CD4-positive, alpha-beta T cell (primary cell): ENCODE results near the gene MCM8. TPM values are rescaled to one million over a fixed set of nuclear protein-coding genes. Genes with fewer than 3 reads are reported as not detected.

Experiments
- ATAC-seq: fragments of 200-7000 bp; cut with Tn5 transposase; one replicate; pipeline ENCODE4 v1.10.0; 2022; ENCODE audit warnings: mild to moderate bottlenecking; ENCODE audit not compliant: poor library complexity
- CTCF ChIA-PET: fragments of 350-600 bp; sonication (Branson Sonifier 250); formaldehyde crosslinking; loops from one replicate; lab custom pipeline; 2021; ENCODE audit warnings: antibody characterized with exemption, inconsistent platforms; lab: Charles Lee
- POLR2A ChIA-PET: fragments of 350-600 bp; sonication (Branson Sonifier 250); formaldehyde crosslinking; loops from one replicate; lab custom pipeline; 2021; ENCODE audit warnings: antibody characterized with exemption, inconsistent platforms; lab: Charles Lee
- DNase-seq, 14 experiments: peaks; one replicate each; pipeline ENCODE4 v3.0.0-alpha.2; 2013 to 2020; ENCODE audit warnings: mixed read lengths in 2 of 14
- H3K27ac ChIP-seq, 2 donors: one replicate each; pipeline versions ENCODE4 v1.5.1 to v1.7.0; 2013; ENCODE audit warnings: low read length in 2 of 2, low read depth in 1 of 2, mild to moderate bottlenecking in 1 of 2
- H3K27me3 ChIP-seq, 2 experiments: 1 replicate in 1 of 2; 2 replicates in 1 of 2; pipeline versions ENCODE4 v1.6.1 to v1.7.0; 2013; ENCODE audit warnings: low read length in 2 of 2, control low read depth in 1 of 2, mild to moderate bottlenecking in 1 of 2, moderate library complexity in 1 of 2; ENCODE audit not compliant: insufficient read depth in 2 of 2, control insufficient read depth in 1 of 2
- H3K36me3 ChIP-seq: one replicate; pipeline ENCODE4 v1.6.1; 2013; ENCODE audit warnings: low read length, control low read depth; ENCODE audit not compliant: insufficient read depth
- H3K4me1 ChIP-seq: one replicate; pipeline ENCODE4 v1.6.1; 2013; ENCODE audit warnings: low read length, control low read depth; ENCODE audit not compliant: insufficient read depth
- H3K4me3 ChIP-seq: one replicate; pipeline ENCODE4 v1.5.1; 2013; ENCODE audit warnings: mild to moderate bottlenecking, low read length, moderate library complexity
- H3K9me3 ChIP-seq, 2 experiments: 1 replicate in 1 of 2; 2 replicates in 1 of 2; pipeline versions ENCODE4 v1.6.1 to v1.7.0; 2013; ENCODE audit warnings: low read length in 2 of 2, mild to moderate bottlenecking in 2 of 2, control low read depth in 1 of 2, moderate library complexity in 1 of 2; ENCODE audit not compliant: control insufficient read depth in 1 of 2, insufficient read depth in 1 of 2
- H3K27ac Mint-ChIP-seq: one replicate; pipeline ENCODE4 v1.8.0; 2020; ENCODE audit warnings: mixed read lengths
- H3K27me3 Mint-ChIP-seq: one replicate; pipeline ENCODE4 v1.8.0; 2021; ENCODE audit warnings: mixed read lengths
- H3K36me3 Mint-ChIP-seq: one replicate; pipeline ENCODE4 v1.8.0; 2021; ENCODE audit warnings: low read depth, mixed read lengths
- H3K4me1 Mint-ChIP-seq: one replicate; pipeline ENCODE4 v1.8.0; 2021; ENCODE audit warnings: low read depth, mixed read lengths
- H3K4me3 Mint-ChIP-seq: one replicate; pipeline ENCODE4 v1.8.0; 2020; ENCODE audit warnings: mild to moderate bottlenecking, mixed read lengths
- H3K9me3 Mint-ChIP-seq: one replicate; pipeline ENCODE4 v1.8.0; 2020; ENCODE audit warnings: mixed read lengths
- intact Hi-C, 2 experiments: fragments of 100-400 bp; cut with DNase I in 1 of 2; cut with micrococcal nuclease in 1 of 2; formaldehyde crosslinking; loops; one replicate each; pipeline versions ENCODE4 v1.15.1 to v1.9.0; 2023 to 2025; cut with DNase I, micrococcal nuclease
- total RNA-seq, 174 experiments: library from RNA in 2 of 174; stranded (reverse) in 2 of 174; gene quantifications; one replicate each; pipeline ENCODE4 v1.2.3 and lab custom pipeline; 2021 to 2026
- TF ChIP-seq, protein P1 (sequence below): fragments of 200-600 bp; IDR thresholded peaks from one replicate; pipeline ENCODE4 v1.8.0; 2022; ENCODE audit warnings: antibody characterized with exemption, mild to moderate bottlenecking

The MCM8 gene
- total RNA-seq, 2 experiments from 2014 or later: 1.4 to 1.7 TPM

DNA sequence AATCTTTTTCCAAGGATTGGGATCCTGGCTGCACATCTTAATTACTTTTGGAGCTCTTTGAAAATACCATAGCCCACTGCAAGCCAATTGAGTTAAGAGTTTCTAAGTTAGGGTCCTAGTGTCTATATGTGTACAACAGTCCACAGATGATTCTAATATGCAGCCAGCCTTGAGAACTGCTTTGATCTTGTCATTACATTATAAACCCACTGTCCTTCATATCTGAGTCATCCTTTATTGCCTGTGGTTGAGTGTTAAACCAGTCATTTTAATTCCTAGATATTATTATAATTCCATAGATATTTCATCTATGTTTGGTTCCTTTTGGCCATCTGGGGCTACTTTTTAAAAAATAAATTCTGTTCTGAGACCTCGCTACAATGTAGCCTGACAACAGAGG is 24.1 kb downstream of the MCM8 start:
- no peaks in the 10 kb centered on the region for H3K27me3 ChIP-seq
- intact Hi-C loops: no loop called here
- no peak for ATAC-seq
- Mint-ChIP-seq H3K9me3 (no peaks in the 10 kb centered on the region), H3K27ac (no peak overlapping the region), H3K4me3 (no peak overlapping the region), H3K27me3 (no peaks in the 10 kb centered on the region), H3K4me1 (no peaks in the 10 kb centered on the region), H3K36me3 (peaks cover 49% of the 10 kb centered on the region)
- no peak for DNase-seq
- H3K4me1 ChIP-seq: no peaks in the 10 kb centered on the region
- no peak overlapping the region for H3K4me3 ChIP-seq
- TF ChIP-seq, protein P1, sequence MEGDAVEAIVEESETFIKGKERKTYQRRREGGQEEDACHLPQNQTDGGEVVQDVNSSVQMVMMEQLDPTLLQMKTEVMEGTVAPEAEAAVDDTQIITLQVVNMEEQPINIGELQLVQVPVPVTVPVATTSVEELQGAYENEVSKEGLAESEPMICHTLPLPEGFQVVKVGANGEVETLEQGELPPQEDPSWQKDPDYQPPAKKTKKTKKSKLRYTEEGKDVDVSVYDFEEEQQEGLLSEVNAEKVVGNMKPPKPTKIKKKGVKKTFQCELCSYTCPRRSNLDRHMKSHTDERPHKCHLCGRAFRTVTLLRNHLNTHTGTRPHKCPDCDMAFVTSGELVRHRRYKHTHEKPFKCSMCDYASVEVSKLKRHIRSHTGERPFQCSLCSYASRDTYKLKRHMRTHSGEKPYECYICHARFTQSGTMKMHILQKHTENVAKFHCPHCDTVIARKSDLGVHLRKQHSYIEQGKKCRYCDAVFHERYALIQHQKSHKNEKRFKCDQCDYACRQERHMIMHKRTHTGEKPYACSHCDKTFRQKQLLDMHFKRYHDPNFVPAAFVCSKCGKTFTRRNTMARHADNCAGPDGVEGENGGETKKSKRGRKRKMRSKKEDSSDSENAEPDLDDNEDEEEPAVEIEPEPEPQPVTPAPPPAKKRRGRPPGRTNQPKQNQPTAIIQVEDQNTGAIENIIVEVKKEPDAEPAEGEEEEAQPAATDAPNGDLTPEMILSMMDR: no peak
- POLR2A ChIA-PET: no interaction called here
- no peak overlapping the region for H3K27ac ChIP-seq
- no peaks in the 10 kb centered on the region for H3K9me3 ChIP-seq
- CTCF ChIA-PET: no interaction called here
- peaks cover 13% of the 10 kb centered on the region for H3K36me3 ChIP-seq

DNA sequence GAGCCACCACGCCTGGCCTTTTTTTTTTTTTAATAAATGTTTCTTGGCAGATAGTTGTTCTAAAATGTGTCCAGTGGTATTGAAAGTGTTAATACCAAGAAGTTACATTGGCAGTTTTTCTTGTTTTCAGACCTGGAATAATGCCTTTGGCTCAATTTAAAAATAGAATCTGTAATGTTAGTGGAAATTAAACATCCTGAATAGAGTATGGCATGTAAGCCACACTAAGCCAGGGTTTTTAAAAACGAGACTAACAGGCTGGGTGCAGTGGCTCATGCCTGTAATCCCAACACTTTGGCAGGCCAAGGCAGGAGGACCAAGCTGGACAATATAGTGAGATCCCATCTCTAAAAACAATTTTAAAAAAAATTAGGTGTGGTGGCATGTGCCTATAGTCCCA is 25.3 kb downstream of the MCM8 start:
- ATAC-seq: no peak
- no peaks in the 10 kb centered on the region for H3K27me3 Mint-ChIP-seq
- no peaks in the 10 kb centered on the region for H3K4me1 Mint-ChIP-seq
- no peak overlapping the region for H3K4me3 Mint-ChIP-seq
- POLR2A ChIA-PET: no interaction called here
- CTCF ChIA-PET: no interaction called here
- no peaks in the 10 kb centered on the region for H3K4me1 ChIP-seq
- no peak overlapping the region for H3K4me3 ChIP-seq
- intact Hi-C loops: no loop called here
- TF ChIP-seq, protein P1: no peak
- DNase-seq: no peak
- H3K36me3 ChIP-seq: peaks cover 13% of the 10 kb centered on the region
- H3K27ac ChIP-seq: no peak overlapping the region
- no peak overlapping the region for H3K27ac Mint-ChIP-seq
- no peaks in the 10 kb centered on the region for H3K27me3 ChIP-seq
- H3K9me3 ChIP-seq: no peaks in the 10 kb centered on the region
- H3K36me3 Mint-ChIP-seq: peaks cover 55% of the 10 kb centered on the region
- no peaks in the 10 kb centered on the region for H3K9me3 Mint-ChIP-seq

DNA sequence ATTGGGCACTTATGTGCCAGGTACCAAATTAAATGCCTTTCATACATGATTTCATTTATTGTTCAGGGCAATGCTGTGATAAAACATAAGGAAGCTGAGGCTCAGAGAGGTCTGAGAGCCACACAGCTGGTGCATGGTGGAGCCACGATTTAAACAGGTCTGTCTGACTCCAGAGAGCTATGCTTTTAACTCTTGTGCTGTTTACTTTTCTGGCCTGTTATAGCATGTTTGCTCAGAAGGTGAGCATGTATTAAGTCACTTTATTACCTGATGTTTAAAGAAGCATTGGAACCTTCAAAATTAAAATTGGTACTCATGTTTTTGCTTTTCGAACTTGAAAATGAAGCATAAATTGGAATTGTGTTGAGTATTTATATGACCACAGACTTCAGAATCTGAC is 26.8 kb downstream of the MCM8 start:
- peaks cover 51% of the 10 kb centered on the region for H3K36me3 Mint-ChIP-seq
- peaks cover 13% of the 10 kb centered on the region for H3K36me3 ChIP-seq

More for the DNA sequence above, 26.8 kb downstream of the MCM8 start:
- Mint-ChIP-seq H3K4me3 (no peak overlapping the region), H3K27ac (no peak overlapping the region), H3K9me3 (no peaks in the 10 kb centered on the region), H3K27me3 (no peaks in the 10 kb centered on the region), H3K4me1 (no peaks in the 10 kb centered on the region)
- TF ChIP-seq, protein P1: no peak
- Histone ChIP-seq H3K4me3 (no peak overlapping the region), H3K9me3 (no peaks in the 10 kb centered on the region), H3K27ac (no peak overlapping the region), H3K27me3 (no peaks in the 10 kb centered on the region), H3K4me1 (no peaks in the 10 kb centered on the region)
- DNase-seq (no peak), ATAC-seq (no peak)
- POLR2A ChIA-PET: no interaction called here
- CTCF ChIA-PET: no interaction called here
- intact Hi-C loops: no loop called here
